GM12874 (cell line): Measurements from ENCODE around the gene CHSY3.

Experiments used
- TF ChIP-seq, protein P1 (sequence below): IDR thresholded peaks from 2 replicates; pipeline ENCODE4 v1.5.1; 2011; ENCODE audit warnings: low read depth, mild to moderate bottlenecking, control low read depth, low read length, moderate library complexity; ENCODE audit not compliant: insufficient read depth

The CHSY3 gene

DNA sequence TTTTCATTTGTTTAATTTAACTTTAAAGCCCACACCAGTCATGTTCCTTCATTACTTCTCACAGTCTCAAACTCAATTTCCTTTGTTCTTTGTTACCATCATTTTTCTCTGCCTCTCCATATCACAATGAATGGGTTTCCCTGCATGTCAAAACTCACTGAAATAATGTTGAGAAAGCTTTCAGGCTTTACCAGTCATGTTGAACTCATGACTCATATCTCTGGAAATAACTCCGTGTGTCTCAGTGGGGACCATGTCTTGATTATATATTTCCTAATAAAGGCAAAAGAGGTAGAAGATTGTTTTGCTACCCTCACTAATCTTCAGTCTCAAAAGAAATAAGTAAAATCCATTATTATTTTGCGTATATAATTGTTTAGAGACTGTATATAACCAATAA, 231.2 kb downstream of the CHSY3 start:
- TF ChIP-seq, protein P1, sequence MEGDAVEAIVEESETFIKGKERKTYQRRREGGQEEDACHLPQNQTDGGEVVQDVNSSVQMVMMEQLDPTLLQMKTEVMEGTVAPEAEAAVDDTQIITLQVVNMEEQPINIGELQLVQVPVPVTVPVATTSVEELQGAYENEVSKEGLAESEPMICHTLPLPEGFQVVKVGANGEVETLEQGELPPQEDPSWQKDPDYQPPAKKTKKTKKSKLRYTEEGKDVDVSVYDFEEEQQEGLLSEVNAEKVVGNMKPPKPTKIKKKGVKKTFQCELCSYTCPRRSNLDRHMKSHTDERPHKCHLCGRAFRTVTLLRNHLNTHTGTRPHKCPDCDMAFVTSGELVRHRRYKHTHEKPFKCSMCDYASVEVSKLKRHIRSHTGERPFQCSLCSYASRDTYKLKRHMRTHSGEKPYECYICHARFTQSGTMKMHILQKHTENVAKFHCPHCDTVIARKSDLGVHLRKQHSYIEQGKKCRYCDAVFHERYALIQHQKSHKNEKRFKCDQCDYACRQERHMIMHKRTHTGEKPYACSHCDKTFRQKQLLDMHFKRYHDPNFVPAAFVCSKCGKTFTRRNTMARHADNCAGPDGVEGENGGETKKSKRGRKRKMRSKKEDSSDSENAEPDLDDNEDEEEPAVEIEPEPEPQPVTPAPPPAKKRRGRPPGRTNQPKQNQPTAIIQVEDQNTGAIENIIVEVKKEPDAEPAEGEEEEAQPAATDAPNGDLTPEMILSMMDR: no peak

DNA sequence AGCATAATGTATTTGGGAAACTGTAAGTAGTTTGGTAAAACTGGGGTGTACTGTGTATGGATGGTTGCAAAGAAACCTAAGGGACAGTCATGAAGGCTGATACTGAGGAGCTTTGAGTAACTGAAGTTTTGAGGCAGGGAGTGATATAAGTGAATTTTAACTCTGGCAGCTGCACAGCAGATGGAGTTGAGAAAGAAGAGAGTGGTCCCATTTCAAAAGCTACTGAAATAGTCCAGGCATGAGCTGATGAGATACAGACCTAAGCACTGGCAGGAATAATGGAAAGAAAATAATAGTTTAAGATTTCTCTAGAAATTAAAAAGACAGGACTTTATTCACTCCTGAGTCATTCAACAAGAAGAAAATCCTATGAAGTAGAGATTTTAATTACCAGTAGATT, 232.0 kb downstream of the CHSY3 start:
- TF ChIP-seq, protein P1: no peak

DNA sequence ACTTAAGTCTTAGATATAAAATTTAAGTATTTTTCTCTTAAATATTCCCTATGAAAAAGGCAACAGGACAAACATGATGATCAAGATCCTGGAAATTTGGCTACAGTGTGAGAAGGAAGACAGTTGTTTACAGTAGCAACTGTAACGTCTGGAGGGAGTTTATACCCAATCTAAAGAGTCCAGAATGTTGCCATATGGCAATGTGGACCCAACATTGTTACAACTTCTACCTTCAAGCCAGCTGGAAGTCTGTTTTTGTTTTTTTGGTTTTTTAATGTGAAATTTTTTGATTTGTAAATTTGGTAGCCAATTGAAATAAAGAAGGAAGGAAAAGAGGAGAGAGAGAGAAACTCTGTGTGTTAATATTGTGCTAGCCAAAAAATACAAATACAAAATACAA, 233.4 kb downstream of the CHSY3 start:
- TF ChIP-seq, protein P1: no peak

DNA sequence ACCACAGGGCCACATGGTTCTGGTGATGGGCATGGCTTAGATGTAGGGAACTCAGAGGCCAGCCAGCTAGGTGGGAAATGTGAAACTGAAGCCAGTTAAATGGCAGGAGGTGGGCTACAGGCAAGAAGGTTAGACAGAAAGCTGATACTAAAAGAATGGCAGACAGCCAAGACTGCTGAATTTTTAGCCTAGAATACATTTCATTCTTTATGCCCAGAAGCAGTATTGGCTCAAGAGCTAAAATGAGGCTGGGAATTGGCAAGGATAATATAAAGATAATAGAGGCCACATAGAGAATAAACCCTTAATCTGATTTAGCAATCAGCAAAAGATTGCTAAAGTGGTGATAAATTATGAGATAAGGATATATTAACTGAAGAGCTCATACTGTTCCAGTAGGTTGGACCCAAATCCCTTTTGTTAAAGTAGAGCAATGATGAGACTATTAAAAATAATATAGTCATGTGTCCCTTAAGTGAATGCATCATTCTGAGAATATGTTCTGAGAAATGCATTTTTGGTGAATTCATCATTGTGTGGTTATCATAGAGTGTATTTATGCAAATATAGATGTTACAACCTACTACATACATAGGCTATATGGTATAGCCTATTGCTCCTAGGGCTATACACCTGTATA, 234.3 kb downstream of the CHSY3 start:
- TF ChIP-seq, protein P1: no peak

DNA sequence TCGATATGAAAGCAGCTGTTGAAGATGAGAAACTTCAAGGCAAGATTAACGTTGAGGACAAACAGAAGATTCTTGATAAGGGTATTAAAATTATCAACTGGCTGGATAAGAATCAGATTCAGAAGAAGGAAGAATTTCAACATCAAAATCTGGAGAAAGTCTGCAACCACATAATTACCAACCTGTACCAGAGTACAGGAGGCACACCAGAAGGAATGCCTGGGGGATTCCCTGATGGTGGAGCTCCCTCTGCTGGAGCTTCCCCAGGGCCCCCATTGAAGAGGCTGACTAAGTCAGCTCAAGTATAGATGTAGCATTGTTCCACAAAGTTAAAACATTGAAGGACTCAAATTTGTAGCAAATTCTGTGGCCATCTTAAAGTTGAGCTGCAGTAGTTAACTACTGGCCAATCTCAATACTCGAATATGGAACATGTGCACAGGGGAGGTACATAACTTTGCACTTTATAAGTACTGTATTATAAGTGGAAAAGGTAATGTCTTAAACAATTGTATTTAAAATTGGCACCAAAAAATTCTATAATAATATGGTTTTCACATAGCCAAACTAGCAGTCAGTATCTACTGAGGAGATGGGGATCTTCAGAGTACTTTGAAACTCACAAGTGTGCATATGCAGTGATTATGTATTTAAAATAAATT, 237.5 kb downstream of the CHSY3 start:
- TF ChIP-seq, protein P1: peak; percentile 62

DNA sequence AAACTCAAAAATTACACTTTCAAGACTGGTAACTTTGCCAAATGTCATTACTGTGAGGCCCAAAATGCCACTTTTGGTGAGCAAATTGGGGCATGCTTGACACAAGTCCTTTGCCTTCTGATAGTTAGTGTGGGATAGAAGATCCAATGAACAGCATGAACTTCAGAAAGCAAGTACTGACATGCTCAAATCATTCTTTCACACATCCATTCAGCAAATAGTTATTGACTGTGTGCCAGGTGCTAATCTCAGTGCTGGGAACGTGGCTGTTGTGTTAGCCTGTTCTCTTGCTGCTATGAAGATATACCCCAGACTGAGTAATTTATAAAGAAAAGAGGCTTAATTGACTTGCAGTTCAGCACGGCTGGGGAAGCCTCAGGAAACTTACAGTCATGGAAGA, 247.0 kb downstream of the CHSY3 start:
- TF ChIP-seq, protein P1: no peak

DNA sequence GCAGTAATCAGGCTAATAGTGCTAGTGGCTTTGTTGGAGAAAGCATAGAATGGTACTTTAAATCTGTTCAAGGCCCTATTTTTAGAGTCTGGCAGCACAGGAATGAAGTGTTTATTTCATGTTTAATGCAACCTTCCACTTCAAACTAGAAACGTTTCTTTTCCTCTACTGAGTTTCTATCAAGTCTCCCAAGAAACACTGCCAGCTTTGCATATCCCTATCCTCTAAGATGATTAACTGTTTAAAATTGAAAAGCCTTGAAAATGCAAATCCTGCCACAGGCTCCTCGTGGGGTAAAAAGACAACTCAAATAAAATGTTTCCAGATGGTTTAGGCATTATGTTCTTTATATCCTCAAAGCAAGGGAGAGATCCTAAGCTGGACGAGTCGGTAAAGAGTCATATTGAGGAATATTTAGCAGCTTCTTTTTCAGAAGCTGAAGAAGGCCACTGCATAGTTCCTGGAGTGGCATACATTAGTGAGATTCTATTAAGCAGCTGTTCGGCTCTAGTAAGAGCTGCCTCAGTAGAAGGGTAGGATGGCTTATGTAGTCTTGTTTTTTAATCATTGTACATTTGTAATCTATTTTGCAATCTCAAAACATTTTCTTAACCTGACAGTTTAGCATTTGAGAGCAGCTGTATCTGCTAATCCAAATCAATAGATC, 251.2 kb downstream of the CHSY3 start:
- TF ChIP-seq, protein P1: no peak
